Measurements from ENCODE around the gene RLF.
A peak's percentile ranks its signal among the peaks of the same experiment; 100 is the strongest.
"Not testable (repeated sequence)": the region's sequence is repeated elsewhere in the genome, so short reads cannot be mapped to it uniquely, and the experiment has no call there.

RLF gene

GRCh38 chr1:40174788-40175187 lies 13.6 kb downstream of the RLF start:
- no peak for DNase-seq

GRCh38 chr1:40176989-40177388 lies 15.8 kb downstream of the RLF start:
- not testable (repeated sequence) for DNase-seq

GRCh38 chr1:40178200-40178599 lies 17.0 kb downstream of the RLF start:
- no peak for DNase-seq

- DNase-seq = no peak
Observed at GRCh38 chr1:40179496-40180089, 18.4 kb downstream of the RLF start.

- DNase-seq = no peak
Observed at GRCh38 chr1:40183055-40183710, 22.0 kb downstream of the RLF start.

- DNase-seq = no peak
Observed at GRCh38 chr1:40184193-40184592, 23.0 kb downstream of the RLF start.

- peak; percentile 76 for DNase-seq
Observed at GRCh38 chr1:40185951-40186864, 25.0 kb downstream of the RLF start.

- no peak for DNase-seq
Observed at GRCh38 chr1:40187399-40187798, 26.2 kb downstream of the RLF start.

- DNase-seq = not testable (repeated sequence)
Observed at GRCh38 chr1:40194639-40195038, 33.5 kb downstream of the RLF start.

- DNase-seq = no peak
Observed at GRCh38 chr1:40197656-40198055, 36.5 kb downstream of the RLF start.

GRCh38 chr1:40199126-40199525 lies 37.9 kb downstream of the RLF start:
- no peak for DNase-seq

- no peak for DNase-seq
Observed at GRCh38 chr1:40204856-40205255, 43.7 kb downstream of the RLF start.

- no peak for DNase-seq
Observed at GRCh38 chr1:40210511-40211204, 49.5 kb downstream of the RLF start.

- no peak for DNase-seq
Observed at GRCh38 chr1:40218333-40218732, 57.1 kb downstream of the RLF start.

- DNase-seq = not testable (repeated sequence)
Observed at GRCh38 chr1:40221471-40221905, 60.3 kb downstream of the RLF start.

GRCh38 chr1:40221977-40222772 lies 61.0 kb downstream of the RLF start:
- DNase-seq = no peak

GRCh38 chr1:40224040-40224439 lies 62.9 kb downstream of the RLF start:
- DNase-seq = no peak

- no peak for DNase-seq
Observed at GRCh38 chr1:40226192-40226591, 65.0 kb downstream of the RLF start.

- DNase-seq = no peak
Observed at GRCh38 chr1:40232444-40232843, 71.3 kb downstream of the RLF start.

GRCh38 chr1:40239626-40240025 lies 78.4 kb downstream of the RLF start:
- DNase-seq = no peak

GRCh38 chr1:40240390-40240789 lies 79.2 kb downstream of the RLF start:
- DNase-seq = no peak

- DNase-seq = no peak
Observed at GRCh38 chr1:40241362-40241761, 80.2 kb downstream of the RLF start.

All from EL (cell line).